ENCODE measurements around the gene RBM10. TPM values are rescaled to one million over a fixed set of nuclear protein-coding genes. Genes with fewer than 3 reads are reported as not detected.

Gene RBM10
- total RNA-seq, 1 experiment from 2014 or later, result 69.5 TPM

DNA sequence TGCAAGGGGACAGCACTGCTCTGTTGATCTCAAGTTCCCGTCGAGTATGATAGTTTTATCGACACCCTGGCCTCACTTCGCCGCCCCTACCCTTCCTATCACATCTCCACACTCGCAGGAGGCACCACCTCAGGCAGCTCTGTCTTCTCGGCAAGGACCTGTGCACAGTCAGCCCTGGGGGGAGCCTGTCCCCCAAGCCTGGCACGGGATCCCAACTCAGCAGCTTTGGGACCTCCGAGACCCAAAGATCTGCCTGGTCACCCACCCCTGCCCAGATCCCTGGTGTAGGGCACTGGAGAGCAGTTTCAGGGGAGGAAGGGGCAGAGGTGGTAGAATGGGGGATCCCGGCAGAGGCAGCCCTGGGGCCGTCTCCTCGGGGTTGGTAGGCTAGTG, 30.6 kb downstream of the RBM10 start:
- peaks cover 98% of the 10 kb centered on the region for H3K27me3 Mint-ChIP-seq (ENCODE audit: insufficient read depth, unreplicated experiment)
- BruUV-seq (replicated peaks), result no TSS peak
- H3K36me3 Mint-ChIP-seq (ENCODE audit: insufficient read depth, unreplicated experiment), result peaks cover 59% of the 10 kb centered on the region
- no peak for DNase-seq (ENCODE audit: unreplicated experiment)
- TF ChIP-seq, protein P1, sequence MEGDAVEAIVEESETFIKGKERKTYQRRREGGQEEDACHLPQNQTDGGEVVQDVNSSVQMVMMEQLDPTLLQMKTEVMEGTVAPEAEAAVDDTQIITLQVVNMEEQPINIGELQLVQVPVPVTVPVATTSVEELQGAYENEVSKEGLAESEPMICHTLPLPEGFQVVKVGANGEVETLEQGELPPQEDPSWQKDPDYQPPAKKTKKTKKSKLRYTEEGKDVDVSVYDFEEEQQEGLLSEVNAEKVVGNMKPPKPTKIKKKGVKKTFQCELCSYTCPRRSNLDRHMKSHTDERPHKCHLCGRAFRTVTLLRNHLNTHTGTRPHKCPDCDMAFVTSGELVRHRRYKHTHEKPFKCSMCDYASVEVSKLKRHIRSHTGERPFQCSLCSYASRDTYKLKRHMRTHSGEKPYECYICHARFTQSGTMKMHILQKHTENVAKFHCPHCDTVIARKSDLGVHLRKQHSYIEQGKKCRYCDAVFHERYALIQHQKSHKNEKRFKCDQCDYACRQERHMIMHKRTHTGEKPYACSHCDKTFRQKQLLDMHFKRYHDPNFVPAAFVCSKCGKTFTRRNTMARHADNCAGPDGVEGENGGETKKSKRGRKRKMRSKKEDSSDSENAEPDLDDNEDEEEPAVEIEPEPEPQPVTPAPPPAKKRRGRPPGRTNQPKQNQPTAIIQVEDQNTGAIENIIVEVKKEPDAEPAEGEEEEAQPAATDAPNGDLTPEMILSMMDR (IDR thresholded peaks at IDR 0.05; ENCODE audit: unreplicated experiment), result no peak
- peaks cover 19% of the 10 kb centered on the region for H3K4me1 Mint-ChIP-seq (ENCODE audit: insufficient read depth, unreplicated experiment)
- ChIA-PET CTCF (no interaction called here), POLR2A (no interaction called here)
- H3K4me3 Mint-ChIP-seq (ENCODE audit: unreplicated experiment), result no peak overlapping the region
- H3K9me3 Mint-ChIP-seq (ENCODE audit: unreplicated experiment), result no peaks in the 10 kb centered on the region
- H3K27ac Mint-ChIP-seq (ENCODE audit: low read depth, unreplicated experiment), result no peak overlapping the region
- intact Hi-C loops (cut with micrococcal nuclease), result no loop called here

DNA sequence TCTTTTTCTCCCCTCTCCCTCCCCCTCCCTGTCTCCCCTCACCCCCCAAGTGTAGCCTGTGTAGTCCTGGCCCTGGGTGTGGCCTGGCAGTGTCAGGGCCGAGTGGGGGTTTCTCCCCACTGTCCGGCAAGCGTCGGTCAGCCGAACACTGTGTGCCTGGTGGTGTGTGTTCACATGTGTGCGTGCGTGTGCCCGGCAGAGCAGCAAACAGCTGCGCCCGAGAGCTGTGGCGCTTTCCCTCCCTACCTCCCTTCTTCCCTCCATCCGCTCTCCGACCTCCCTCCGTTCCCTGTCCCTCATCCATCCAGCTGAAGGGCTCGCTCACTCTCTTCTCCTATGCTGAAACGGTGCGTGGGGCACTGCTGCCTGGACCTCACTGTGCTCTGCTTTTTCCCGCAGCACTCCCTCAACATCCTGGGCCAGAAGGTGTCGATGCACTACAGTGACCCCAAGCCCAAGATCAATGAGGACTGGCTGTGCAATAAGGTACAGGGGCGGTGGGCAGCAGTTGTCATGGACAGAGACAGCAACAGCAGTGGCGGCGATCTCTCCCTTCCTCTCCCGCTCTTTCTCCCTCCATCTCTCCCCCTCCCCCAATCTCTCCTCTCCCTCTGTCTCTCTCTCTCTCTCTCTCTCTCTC, 31.2 kb downstream of the RBM10 start:
- TF ChIP-seq, protein P1 (IDR thresholded peaks at IDR 0.05; ENCODE audit: unreplicated experiment), result no peak
- H3K9me3 Mint-ChIP-seq (ENCODE audit: unreplicated experiment), result no peaks in the 10 kb centered on the region
- H3K4me1 Mint-ChIP-seq (ENCODE audit: insufficient read depth, unreplicated experiment), result peaks cover 19% of the 10 kb centered on the region
- no TSS peak for BruUV-seq (replicated peaks)
- intact Hi-C loops (cut with micrococcal nuclease), result no loop called here
- ChIA-PET CTCF (interaction anchor here (0.6 kb wide), 1 partner anchor 95 kb away, joined by 3 read pairs; no protein-coding TSS in a partner anchor), POLR2A (no interaction called here)
- H3K36me3 Mint-ChIP-seq (ENCODE audit: insufficient read depth, unreplicated experiment), result peaks cover 59% of the 10 kb centered on the region
- no peak for DNase-seq (ENCODE audit: unreplicated experiment)
- H3K27me3 Mint-ChIP-seq (ENCODE audit: insufficient read depth, unreplicated experiment), result peaks cover 97% of the 10 kb centered on the region
- no peak overlapping the region for H3K4me3 Mint-ChIP-seq (ENCODE audit: unreplicated experiment)
- H3K27ac Mint-ChIP-seq (ENCODE audit: low read depth, unreplicated experiment), result no peak overlapping the region

DNA sequence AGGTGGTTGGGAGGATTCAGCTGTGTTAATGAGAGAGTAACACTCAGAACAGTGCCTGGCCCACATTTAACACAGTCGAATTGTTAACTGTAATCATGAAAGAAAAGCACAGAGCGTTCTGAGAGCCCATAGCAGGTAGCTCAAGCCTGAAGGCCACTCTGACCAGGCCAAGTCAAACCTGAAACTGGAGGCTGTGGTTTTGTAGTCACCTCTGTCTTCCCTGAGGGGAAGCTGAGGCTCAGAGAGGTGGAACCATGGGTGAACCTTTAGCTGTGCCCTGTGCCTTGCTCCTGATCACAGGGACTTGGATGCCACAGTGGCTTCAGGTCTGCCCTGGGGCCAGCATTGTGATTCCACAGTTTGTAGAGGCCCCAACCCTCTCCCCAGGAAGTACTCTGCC, 32.1 kb downstream of the RBM10 start:
- intact Hi-C loops (cut with micrococcal nuclease), result no loop called here
- H3K27me3 Mint-ChIP-seq (ENCODE audit: insufficient read depth, unreplicated experiment), result peaks cover 97% of the 10 kb centered on the region
- TF ChIP-seq, protein P1 (IDR thresholded peaks at IDR 0.05; ENCODE audit: unreplicated experiment), result no peak
- CTCF ChIA-PET, result interaction anchor here (0.6 kb wide), 3 partner anchors 64 to 203 kb away, joined by 3 read pairs; no protein-coding TSS in a partner anchor
- H3K4me3 Mint-ChIP-seq (ENCODE audit: unreplicated experiment), result no peak overlapping the region
- DNase-seq (ENCODE audit: unreplicated experiment), result no peak
- H3K27ac Mint-ChIP-seq (ENCODE audit: low read depth, unreplicated experiment), result no peak overlapping the region
- POLR2A ChIA-PET, result interaction anchor here (1.5 kb wide), 1 partner anchor 32 kb away, joined by 7 read pairs; the partner anchor contains the start of genes NDUFB11 and RBM10
- peaks cover 59% of the 10 kb centered on the region for H3K36me3 Mint-ChIP-seq (ENCODE audit: insufficient read depth, unreplicated experiment)
- BruUV-seq (replicated peaks), result no TSS peak
- H3K4me1 Mint-ChIP-seq (ENCODE audit: insufficient read depth, unreplicated experiment), result peaks cover 19% of the 10 kb centered on the region
- H3K9me3 Mint-ChIP-seq (ENCODE audit: unreplicated experiment), result no peaks in the 10 kb centered on the region

DNA sequence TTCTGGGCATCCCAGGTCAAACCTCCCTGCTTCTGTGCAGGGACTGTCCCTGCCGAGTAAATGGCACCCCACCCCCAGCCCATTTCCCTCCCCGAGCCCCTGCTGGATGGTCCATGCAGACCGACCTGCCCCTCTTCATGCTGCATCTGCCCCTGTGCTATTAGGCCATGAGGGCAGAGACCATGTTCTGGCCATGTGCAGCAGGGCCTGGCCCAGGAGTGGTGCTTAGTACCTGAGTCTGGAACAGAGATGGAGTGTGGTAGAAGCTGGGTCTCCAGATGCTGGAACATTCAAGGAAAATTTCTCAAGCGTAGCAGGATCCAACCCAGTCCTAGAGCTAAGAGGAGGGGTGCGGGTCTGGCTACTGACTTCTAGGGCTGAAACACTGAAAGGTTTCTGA, 33.3 kb downstream of the RBM10 start:
- H3K27ac Mint-ChIP-seq (ENCODE audit: low read depth, unreplicated experiment), result peak overlapping the region; percentile 3

More for the DNA sequence above, 33.3 kb downstream of the RBM10 start:
- Mint-ChIP-seq H3K4me3 (ENCODE audit: unreplicated experiment) (no peak overlapping the region), H3K9me3 (ENCODE audit: unreplicated experiment) (no peaks in the 10 kb centered on the region), H3K36me3 (ENCODE audit: insufficient read depth, unreplicated experiment) (peaks cover 49% of the 10 kb centered on the region), H3K4me1 (ENCODE audit: insufficient read depth, unreplicated experiment) (peaks cover 19% of the 10 kb centered on the region), H3K27me3 (ENCODE audit: insufficient read depth, unreplicated experiment) (peaks cover 97% of the 10 kb centered on the region)
- TF ChIP-seq, protein P1 (IDR thresholded peaks at IDR 0.05; ENCODE audit: unreplicated experiment), result no peak
- ChIA-PET CTCF (interaction anchor here (0.6 to 1.2 kb wide), 3 partner anchors 13 to 654 kb away, joined by 3 to 5 read pairs (median 3); no protein-coding TSS in a partner anchor), POLR2A (interaction anchor here (1.5 to 1.8 kb wide), 2 partner anchors 13 to 34 kb away, joined by 7 to 13 read pairs; partner anchors contain the start of genes NDUFB11 and RBM10)
- intact Hi-C loops (cut with micrococcal nuclease), result no loop called here
- no peak for DNase-seq (ENCODE audit: unreplicated experiment)
- BruUV-seq (replicated peaks), result no TSS peak

Measured in MCF 10A (cell line).